WI38 (cell line): Measurements from ENCODE around the gene LRIG3.

Experiments
- H3K4me3 ChIP-seq: 2 replicates; pipeline ENCODE4 v1.5.1; 2011; ENCODE audit warnings: low read depth, mild to moderate bottlenecking, control low read depth, low read length
- TF ChIP-seq, protein P1 (sequence below): IDR thresholded peaks from 2 replicates; pipeline ENCODE4 v1.5.1; 2012; ENCODE audit warnings: low read depth, mild to moderate bottlenecking, control low read depth, low read length

Gene LRIG3

DNA sequence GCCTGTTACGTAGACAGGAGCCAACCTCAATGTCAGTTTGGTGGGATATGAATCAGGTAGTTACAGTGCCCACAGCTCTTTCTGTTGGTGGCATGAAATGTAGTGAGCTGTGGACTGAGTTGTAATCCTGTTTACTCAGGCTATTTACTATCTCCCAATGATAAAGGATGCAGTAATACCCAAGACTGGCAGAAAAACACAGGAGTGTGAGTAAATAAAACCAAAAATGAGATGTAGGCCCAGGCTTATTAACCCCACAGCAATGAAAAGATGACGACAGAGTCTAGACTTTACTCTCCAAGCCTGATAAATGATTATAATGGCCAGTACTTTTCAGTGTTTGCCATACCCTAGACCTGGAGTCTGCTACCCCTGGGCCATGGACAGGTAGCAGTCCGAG, 22.8 kb upstream of the LRIG3 start:
- TF ChIP-seq, protein P1, sequence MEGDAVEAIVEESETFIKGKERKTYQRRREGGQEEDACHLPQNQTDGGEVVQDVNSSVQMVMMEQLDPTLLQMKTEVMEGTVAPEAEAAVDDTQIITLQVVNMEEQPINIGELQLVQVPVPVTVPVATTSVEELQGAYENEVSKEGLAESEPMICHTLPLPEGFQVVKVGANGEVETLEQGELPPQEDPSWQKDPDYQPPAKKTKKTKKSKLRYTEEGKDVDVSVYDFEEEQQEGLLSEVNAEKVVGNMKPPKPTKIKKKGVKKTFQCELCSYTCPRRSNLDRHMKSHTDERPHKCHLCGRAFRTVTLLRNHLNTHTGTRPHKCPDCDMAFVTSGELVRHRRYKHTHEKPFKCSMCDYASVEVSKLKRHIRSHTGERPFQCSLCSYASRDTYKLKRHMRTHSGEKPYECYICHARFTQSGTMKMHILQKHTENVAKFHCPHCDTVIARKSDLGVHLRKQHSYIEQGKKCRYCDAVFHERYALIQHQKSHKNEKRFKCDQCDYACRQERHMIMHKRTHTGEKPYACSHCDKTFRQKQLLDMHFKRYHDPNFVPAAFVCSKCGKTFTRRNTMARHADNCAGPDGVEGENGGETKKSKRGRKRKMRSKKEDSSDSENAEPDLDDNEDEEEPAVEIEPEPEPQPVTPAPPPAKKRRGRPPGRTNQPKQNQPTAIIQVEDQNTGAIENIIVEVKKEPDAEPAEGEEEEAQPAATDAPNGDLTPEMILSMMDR: no peak
- no peak overlapping the region for H3K4me3 ChIP-seq

DNA sequence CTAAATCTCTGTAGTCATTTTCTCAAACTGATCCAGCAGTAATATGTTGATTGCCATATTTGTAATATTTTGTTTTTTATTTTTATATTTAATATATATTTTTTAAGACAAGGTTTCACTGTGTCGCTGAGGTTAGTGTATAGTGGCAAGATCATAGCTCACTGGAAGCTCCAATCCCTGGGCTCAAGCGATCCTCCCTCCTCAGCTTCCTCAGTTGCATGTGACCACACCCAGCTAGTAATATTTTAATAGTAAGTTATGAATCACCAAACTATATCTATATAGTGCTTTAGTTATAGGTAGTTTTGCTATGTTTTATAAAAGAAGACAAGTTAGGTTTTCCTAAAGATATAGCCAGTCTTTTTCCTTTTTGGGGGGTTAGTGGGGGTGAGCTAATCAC, 22.0 kb upstream of the LRIG3 start:
- TF ChIP-seq, protein P1: no peak

GRCh38 chr12:58939399-58940100, 19.2 kb upstream of the LRIG3 start:
- H3K4me3 ChIP-seq: no peak overlapping the region
- TF ChIP-seq, protein P1: no peak

More for the DNA sequence above, 22.0 kb upstream of the LRIG3 start:
- H3K4me3 ChIP-seq: no peak overlapping the region

- H3K4me3 ChIP-seq: no peak overlapping the region
- TF ChIP-seq, protein P1: no peak
These were observed 18.1 kb upstream of the LRIG3 start for GRCh38 chr12:58938440-58938839.

GRCh38 chr12:58934528-58934927, 14.2 kb upstream of the LRIG3 start:
- TF ChIP-seq, protein P1: no peak
- H3K4me3 ChIP-seq: no peak overlapping the region

- H3K4me3 ChIP-seq: no peak overlapping the region
- TF ChIP-seq, protein P1: no peak
These were observed 12.7 kb upstream of the LRIG3 start for GRCh38 chr12:58932806-58933681.

DNA sequence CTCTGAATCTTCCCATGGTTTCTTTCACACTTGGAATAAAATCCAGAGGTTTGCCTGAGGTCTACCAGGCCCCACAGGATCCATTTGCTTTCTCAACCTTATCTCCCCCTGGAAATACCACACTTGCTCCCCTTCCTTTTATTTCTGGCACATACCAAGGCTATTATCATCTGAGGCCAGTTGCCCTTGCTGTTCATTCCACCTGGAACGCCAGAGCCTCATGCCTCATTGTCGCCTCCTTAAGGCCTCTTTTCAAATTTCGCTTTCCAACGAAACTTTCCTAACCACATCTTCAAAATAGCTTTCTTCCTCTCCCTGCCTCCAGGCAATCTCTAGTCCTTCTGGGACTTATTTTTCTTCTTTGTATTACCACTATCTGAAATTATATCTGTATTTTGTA, 11.2 kb upstream of the LRIG3 start:
- TF ChIP-seq, protein P1: no peak

More for the DNA sequence above, 11.2 kb upstream of the LRIG3 start:
- no peak overlapping the region for H3K4me3 ChIP-seq
